Activated T-helper 1 cell treated with anti-CD3 and anti-CD28 coated beads, Interleukin-12 subunit alpha, Interleukin-12 subunit beta, Interleukin-2, Interleukin-4 antibody, amounts not matched to agents 30 ng/mL and 10 ng/mL and 1 ng/mL, durations not matched to agents 14 hours and 24 hours and 36 hours (primary cell): ENCODE measurements around the gene ATP9B. TPM values are rescaled to one million over a fixed set of nuclear protein-coding genes. Genes with fewer than 3 reads are reported as not detected.

Experiments
- DNase-seq: peaks from one replicate; pipeline ENCODE4 v3.0.0; 2021; ENCODE audit warnings: low spot score
- H3K27ac Mint-ChIP-seq: one replicate; pipeline ENCODE4 v1.8.0; 2021; ENCODE audit warnings: mild to moderate bottlenecking, mixed read lengths
- H3K27me3 Mint-ChIP-seq: one replicate; pipeline ENCODE4 v1.8.0; 2022; ENCODE audit warnings: mild to moderate bottlenecking, moderate library complexity, mixed read lengths; ENCODE audit not compliant: insufficient read depth
- H3K36me3 Mint-ChIP-seq: one replicate; pipeline ENCODE4 v1.8.0; 2021; ENCODE audit warnings: low read depth, mixed read lengths
- H3K4me1 Mint-ChIP-seq: one replicate; pipeline ENCODE4 v1.8.0; 2021; ENCODE audit warnings: low read depth, mixed read lengths
- H3K4me3 Mint-ChIP-seq: one replicate; pipeline ENCODE4 v1.8.0; 2021; ENCODE audit warnings: mild to moderate bottlenecking, moderate library complexity, mixed read lengths
- H3K9me3 Mint-ChIP-seq: one replicate; pipeline ENCODE4 v1.8.0; 2021; ENCODE audit warnings: mixed read lengths
- intact Hi-C: fragments of 100-400 bp; cut with micrococcal nuclease; formaldehyde crosslinking; loops from one replicate; pipeline ENCODE4 v1.15.1; 2024
- total RNA-seq: library from RNA; stranded (reverse); gene quantifications from 2 replicates; pipeline ENCODE4 v1.2.3, GENCODE V29; 2022

ATP9B gene
- total RNA-seq, 1 donor from 2014 or later, result 26.1 TPM

- no peak overlapping the region for H3K4me3 Mint-ChIP-seq
- peaks cover 3% of the 10 kb centered on the region for H3K9me3 Mint-ChIP-seq
- peaks cover 13% of the 10 kb centered on the region for H3K36me3 Mint-ChIP-seq
- H3K27me3 Mint-ChIP-seq, result no peaks in the 10 kb centered on the region
- peaks cover 5% of the 10 kb centered on the region for H3K4me1 Mint-ChIP-seq
- no peak for DNase-seq
- intact Hi-C loops, result no loop called here
- no peak overlapping the region for H3K27ac Mint-ChIP-seq
Observed at GRCh38 chr18:79118797-79119196, 49.6 kb downstream of the ATP9B start.

DNA sequence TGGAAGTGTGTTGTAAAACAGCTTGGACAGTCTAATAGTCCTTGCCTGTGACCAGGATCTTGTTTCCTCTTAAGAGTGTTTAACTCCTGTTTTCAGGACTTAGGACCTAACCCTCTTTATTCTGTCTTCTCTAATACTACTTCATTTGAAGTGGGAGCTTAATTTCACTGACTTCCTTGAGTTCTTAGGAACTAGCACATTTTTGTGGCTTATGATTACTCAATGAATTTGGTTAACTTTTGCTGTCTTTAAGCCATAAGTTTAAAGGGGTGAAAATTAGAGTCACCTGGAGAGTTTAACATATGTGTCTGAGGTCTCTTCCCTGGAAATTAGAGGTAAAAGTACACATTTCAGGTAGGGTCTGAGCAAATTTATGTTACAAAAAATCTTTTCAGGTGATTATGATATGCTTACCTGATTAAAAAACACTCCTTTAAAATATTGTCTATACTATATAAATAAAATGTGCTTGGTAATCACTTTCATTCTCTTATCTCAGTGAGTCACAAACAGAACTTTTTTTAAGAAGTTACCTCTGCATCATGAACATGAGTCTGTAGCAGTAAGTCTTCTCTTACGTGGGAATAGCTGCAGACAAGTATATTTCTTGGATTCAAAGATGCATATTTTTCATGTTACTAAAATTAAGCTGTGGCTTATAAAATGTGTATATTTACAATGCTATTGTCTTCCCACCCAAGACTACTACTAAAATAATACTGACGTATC lies 52.7 kb downstream of the ATP9B start:
- H3K36me3 Mint-ChIP-seq, result peaks cover 6% of the 10 kb centered on the region
- intact Hi-C loops, result no loop called here
- H3K27me3 Mint-ChIP-seq, result no peaks in the 10 kb centered on the region
- no peak overlapping the region for H3K4me3 Mint-ChIP-seq
- no peak for DNase-seq
- peaks cover 8% of the 10 kb centered on the region for H3K4me1 Mint-ChIP-seq
- H3K27ac Mint-ChIP-seq, result no peak overlapping the region
- no peaks in the 10 kb centered on the region for H3K9me3 Mint-ChIP-seq

DNA sequence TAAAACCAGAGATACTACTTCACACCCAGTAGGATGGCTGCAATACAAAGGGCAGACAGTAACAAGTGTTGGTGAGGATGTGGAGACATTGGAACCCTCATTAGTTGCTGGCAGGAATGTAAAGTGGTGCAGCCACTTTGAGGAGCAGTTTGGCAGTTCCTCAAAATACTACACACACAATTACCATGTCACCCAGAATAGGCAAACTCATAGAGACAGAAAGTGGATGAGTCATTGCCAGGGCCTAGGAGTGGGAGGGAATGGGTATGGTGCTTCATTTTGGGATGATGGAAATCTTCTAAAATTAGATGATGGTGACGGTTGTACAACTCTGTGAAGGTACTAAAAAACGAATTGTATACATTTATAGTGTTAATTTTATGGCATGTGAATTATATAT lies 54.8 kb downstream of the ATP9B start:
- Mint-ChIP-seq H3K36me3 (peaks cover 13% of the 10 kb centered on the region), H3K4me3 (no peak overlapping the region), H3K27me3 (no peaks in the 10 kb centered on the region), H3K9me3 (no peaks in the 10 kb centered on the region), H3K4me1 (peaks cover 8% of the 10 kb centered on the region), H3K27ac (no peak overlapping the region)
- no peak for DNase-seq
- intact Hi-C loops, result no loop called here

GRCh38 chr18:79129120-79129519 lies 59.9 kb downstream of the ATP9B start:
- intact Hi-C loops, result no loop called here
- H3K27me3 Mint-ChIP-seq, result no peaks in the 10 kb centered on the region
- H3K36me3 Mint-ChIP-seq, result peaks cover 19% of the 10 kb centered on the region
- H3K9me3 Mint-ChIP-seq, result no peaks in the 10 kb centered on the region
- no peaks in the 10 kb centered on the region for H3K4me1 Mint-ChIP-seq
- no peak overlapping the region for H3K4me3 Mint-ChIP-seq
- no peak for DNase-seq
- H3K27ac Mint-ChIP-seq, result no peak overlapping the region

DNA sequence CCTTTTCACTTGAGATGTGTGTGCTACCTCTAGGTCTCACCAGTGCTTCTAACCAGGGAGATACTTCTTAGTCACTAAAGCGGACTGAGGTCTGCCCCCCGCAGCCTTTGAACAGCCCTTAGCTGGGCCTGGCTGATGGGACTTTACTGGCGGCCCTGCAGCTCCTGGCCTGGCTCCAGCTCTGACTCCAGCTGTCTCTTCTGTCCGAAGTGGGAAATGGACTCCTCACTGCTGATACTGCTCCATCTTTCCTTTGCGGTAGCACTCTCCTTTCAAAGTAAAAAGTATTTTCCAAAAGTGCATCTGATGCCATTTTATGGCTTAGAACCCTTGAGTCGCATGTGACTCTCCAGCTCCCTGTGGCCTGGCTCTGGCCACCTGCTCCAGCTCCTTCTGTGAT lies 64.5 kb downstream of the ATP9B start:
- Mint-ChIP-seq H3K4me3 (no peak overlapping the region), H3K27me3 (no peaks in the 10 kb centered on the region), H3K27ac (no peak overlapping the region), H3K36me3 (peaks cover 16% of the 10 kb centered on the region), H3K9me3 (no peaks in the 10 kb centered on the region), H3K4me1 (no peaks in the 10 kb centered on the region)
- intact Hi-C loops, result no loop called here
- no peak for DNase-seq

GRCh38 chr18:79135924-79136323 lies 66.7 kb downstream of the ATP9B start:
- no peak for DNase-seq
- Mint-ChIP-seq H3K9me3 (no peaks in the 10 kb centered on the region), H3K27ac (no peak overlapping the region), H3K27me3 (no peaks in the 10 kb centered on the region), H3K36me3 (peaks cover 10% of the 10 kb centered on the region), H3K4me1 (no peaks in the 10 kb centered on the region), H3K4me3 (no peak overlapping the region)
- intact Hi-C loops, result no loop called here

DNA sequence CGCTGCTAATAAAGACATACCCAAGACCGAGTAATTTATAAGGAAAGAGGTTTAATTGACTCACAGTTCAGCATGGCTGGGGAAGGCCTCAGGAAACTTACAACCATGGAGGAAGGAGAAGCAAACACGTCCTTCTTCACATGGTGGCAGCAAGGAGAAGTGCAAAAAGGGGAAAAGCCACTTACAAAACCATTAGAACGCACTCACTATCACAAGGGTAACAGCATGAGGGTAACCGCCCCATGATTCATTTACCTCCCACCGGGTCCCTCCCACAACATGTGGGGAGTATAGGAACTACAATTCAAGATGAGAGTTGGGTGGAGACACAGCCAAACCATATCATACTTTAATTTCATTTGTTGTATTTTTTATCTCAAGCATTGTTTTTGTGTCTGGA lies 67.5 kb downstream of the ATP9B start:
- Mint-ChIP-seq H3K27me3 (no peaks in the 10 kb centered on the region), H3K4me3 (no peak overlapping the region), H3K4me1 (no peaks in the 10 kb centered on the region), H3K9me3 (no peaks in the 10 kb centered on the region), H3K36me3 (peaks cover 8% of the 10 kb centered on the region), H3K27ac (no peak overlapping the region)
- DNase-seq, result no peak
- intact Hi-C loops, result no loop called here

GRCh38 chr18:79139206-79139605 lies 70.0 kb downstream of the ATP9B start:
- Mint-ChIP-seq H3K27ac (no peak overlapping the region), H3K36me3 (peaks cover 8% of the 10 kb centered on the region), H3K4me1 (no peaks in the 10 kb centered on the region), H3K4me3 (no peak overlapping the region), H3K9me3 (no peaks in the 10 kb centered on the region), H3K27me3 (no peaks in the 10 kb centered on the region)
- intact Hi-C loops, result no loop called here
- DNase-seq, result no peak

GRCh38 chr18:79147014-79147413 lies 77.8 kb downstream of the ATP9B start:
- no peak overlapping the region for H3K4me3 Mint-ChIP-seq
- H3K36me3 Mint-ChIP-seq, result peaks cover 10% of the 10 kb centered on the region
- H3K4me1 Mint-ChIP-seq, result no peaks in the 10 kb centered on the region
- DNase-seq, result no peak
- H3K27me3 Mint-ChIP-seq, result no peaks in the 10 kb centered on the region
- no peak overlapping the region for H3K27ac Mint-ChIP-seq
- H3K9me3 Mint-ChIP-seq, result no peaks in the 10 kb centered on the region
- intact Hi-C loops, result no loop called here

DNA sequence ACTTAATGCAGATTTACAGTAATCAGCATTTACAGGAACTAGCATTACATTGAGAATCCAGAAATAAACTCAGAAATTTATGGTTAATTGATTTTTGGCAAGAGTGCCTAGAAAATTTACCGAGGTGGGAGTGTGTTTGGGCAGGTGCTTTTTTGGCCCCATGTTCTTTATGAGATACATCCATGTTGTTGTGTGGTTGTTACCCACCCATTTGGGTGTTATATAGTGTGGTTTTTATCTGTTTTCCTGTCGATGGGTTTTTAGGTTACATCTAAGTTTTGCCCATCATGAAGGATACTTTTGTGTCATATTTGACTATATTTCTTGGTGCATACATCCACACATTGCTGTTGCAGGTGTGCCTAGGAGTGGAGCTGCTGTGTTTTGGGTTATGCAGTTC lies 82.0 kb downstream of the ATP9B start:
- H3K9me3 Mint-ChIP-seq, result no peaks in the 10 kb centered on the region
- intact Hi-C loops, result no loop called here
- peaks cover 2% of the 10 kb centered on the region for H3K4me1 Mint-ChIP-seq
- H3K27me3 Mint-ChIP-seq, result no peaks in the 10 kb centered on the region
- H3K4me3 Mint-ChIP-seq, result no peak overlapping the region
- no peak overlapping the region for H3K27ac Mint-ChIP-seq
- no peak for DNase-seq
- peaks cover 8% of the 10 kb centered on the region for H3K36me3 Mint-ChIP-seq

DNA sequence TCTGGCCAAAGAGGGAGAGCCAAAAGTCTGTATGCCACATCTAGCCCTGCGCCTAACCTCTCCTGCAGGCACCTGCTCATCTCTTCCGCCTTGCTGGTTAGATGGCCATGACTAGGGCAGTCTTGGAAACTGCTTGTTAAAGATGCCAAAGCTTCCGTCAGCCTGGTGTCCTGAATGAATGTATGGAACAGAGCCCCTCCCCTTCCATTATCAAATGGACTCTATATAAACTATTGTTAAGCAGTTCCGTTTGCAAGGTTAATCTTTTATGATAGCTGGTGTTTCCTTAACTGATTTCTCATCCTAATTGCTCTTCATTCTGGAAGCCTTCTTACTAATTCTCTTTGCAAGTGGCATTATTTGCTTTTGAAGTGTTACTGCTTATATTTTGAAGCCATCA lies 87.1 kb downstream of the ATP9B start:
- H3K4me3 Mint-ChIP-seq, result no peak overlapping the region
- H3K36me3 Mint-ChIP-seq, result peaks cover 19% of the 10 kb centered on the region
- intact Hi-C loops, result loop anchor here (1.0 kb wide), 1 partner anchor 87 kb away; the partner anchor contains the start of gene ATP9B

GRCh38 chr18:79164706-79165105 lies 95.5 kb downstream of the ATP9B start:
- Mint-ChIP-seq H3K4me3 (no peak overlapping the region), H3K27ac (no peak overlapping the region), H3K36me3 (peaks cover 3% of the 10 kb centered on the region), H3K4me1 (no peaks in the 10 kb centered on the region), H3K9me3 (no peaks in the 10 kb centered on the region), H3K27me3 (no peaks in the 10 kb centered on the region)
- intact Hi-C loops, result no loop called here
- no peak for DNase-seq

More for the DNA sequence above, 87.1 kb downstream of the ATP9B start:
- H3K4me1 Mint-ChIP-seq, result peaks cover 15% of the 10 kb centered on the region
- no peaks in the 10 kb centered on the region for H3K27me3 Mint-ChIP-seq
- no peak for DNase-seq
- no peak overlapping the region for H3K27ac Mint-ChIP-seq
- H3K9me3 Mint-ChIP-seq, result no peaks in the 10 kb centered on the region

DNA sequence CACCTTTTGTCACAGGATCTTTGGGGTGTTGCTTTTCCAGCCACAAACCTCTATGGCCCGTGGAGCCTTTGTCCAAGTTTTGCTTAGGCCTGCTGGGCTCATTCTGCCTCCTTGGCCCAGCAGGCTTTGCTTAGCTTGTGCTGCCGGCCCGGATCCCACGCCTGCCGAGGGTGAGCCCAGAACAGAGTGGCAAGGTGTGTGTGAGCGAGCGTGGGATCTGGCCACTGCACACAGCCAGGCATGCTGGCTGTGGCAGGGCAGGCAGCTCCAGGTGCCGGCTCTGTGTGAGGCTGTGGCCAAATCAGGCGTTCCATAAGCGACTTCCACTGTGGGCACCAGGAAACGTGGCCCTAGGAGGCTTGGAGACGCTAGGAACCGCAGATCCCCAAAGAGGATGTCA lies 97.5 kb downstream of the ATP9B start:
- H3K27ac Mint-ChIP-seq, result no peak overlapping the region
- no peaks in the 10 kb centered on the region for H3K4me1 Mint-ChIP-seq
- no peak overlapping the region for H3K4me3 Mint-ChIP-seq
- no peak for DNase-seq
- no peaks in the 10 kb centered on the region for H3K9me3 Mint-ChIP-seq
- H3K27me3 Mint-ChIP-seq, result no peaks in the 10 kb centered on the region
- intact Hi-C loops, result no loop called here
- H3K36me3 Mint-ChIP-seq, result peaks cover 3% of the 10 kb centered on the region
